Gastroesophageal sphincter (tissue), 3 donors: ENCODE data around the gene NSMF.

Experiments
- CTCF ChIP-seq, 4 experiments: fragments of 200-600 bp in 2 of 4; fragments of 450-650 bp in 2 of 4; sonication (generic) in 1 of 4; IDR thresholded peaks; one replicate each; pipeline ENCODE4 v1.5.1; 2017 to 2019; ENCODE audit warnings: antibody characterized with exemption in 4 of 4, mild to moderate bottlenecking in 2 of 4, moderate library complexity in 2 of 4
- EP300 ChIP-seq: sonication (generic); formaldehyde crosslinking; IDR thresholded peaks from one replicate; pipeline ENCODE4 v1.6.1; 2017; ENCODE audit warnings: antibody characterized with exemption, mild to moderate bottlenecking
- POLR2A ChIP-seq, 2 donors: fragments of 450-650 bp; IDR thresholded peaks; one replicate each; pipeline ENCODE4 v1.6.1; 2017; ENCODE audit warnings: antibody characterized with exemption in 2 of 2, mild to moderate bottlenecking in 2 of 2, moderate library complexity in 1 of 2

- TF ChIP-seq CTCF (IDR thresholded peaks at IDR 0.05) = no peak
- no peak for TF ChIP-seq POLR2A (IDR thresholded peaks at IDR 0.05)
- no peak for TF ChIP-seq EP300
Observed at GRCh38 chr9:137406085-137406760, 52.9 kb downstream of the NSMF start.
